Upper lobe of left lung (tissue), 4 donors: ENCODE results near the gene POLN.

ENCODE experiments used
- CTCF ChIP-seq, 6 experiments: fragments of 450-650 bp in 4 of 6; fragments of 200-600 bp in 2 of 6; sonication (generic) in 2 of 6; IDR thresholded peaks; one replicate each; pipeline ENCODE4 v1.5.1; 2016 to 2019; ENCODE audit warnings: antibody characterized with exemption in 6 of 6
- EP300 ChIP-seq, 4 donors: sonication (generic); formaldehyde crosslinking; IDR thresholded peaks; one replicate each; pipeline ENCODE4 v1.5.1; 2017; ENCODE audit warnings: antibody characterized with exemption in 4 of 4, control low read depth in 2 of 4
- POLR2A ChIP-seq, 4 donors: fragments of 450-650 bp; IDR thresholded peaks; one replicate each; pipeline ENCODE4 v1.5.1; 2016 to 2017; ENCODE audit warnings: antibody characterized with exemption in 4 of 4, mild to moderate bottlenecking in 2 of 4

DNA sequence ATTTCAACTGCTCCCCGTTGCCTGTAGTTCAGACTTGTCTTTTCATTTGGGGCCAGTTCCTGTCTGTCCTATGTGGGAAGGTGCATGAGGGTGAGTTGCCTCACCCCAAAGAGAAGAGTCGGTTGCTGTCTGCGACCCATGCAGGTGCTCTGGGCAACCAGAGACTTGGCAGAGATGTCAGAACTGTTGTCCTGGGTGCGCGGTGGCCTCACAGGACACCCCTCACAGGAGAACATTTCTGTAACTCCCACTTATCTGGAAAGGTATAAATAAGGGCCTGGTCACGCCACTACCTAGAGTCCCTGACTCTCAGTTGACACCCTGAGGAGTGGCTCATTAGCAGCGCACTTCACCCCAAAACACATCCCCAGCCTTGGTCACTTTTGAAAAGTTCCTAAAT lies 192.5 kb downstream of the POLN start:
- no peak for TF ChIP-seq CTCF (IDR thresholded peaks at IDR 0.05)
- TF ChIP-seq EP300 (IDR thresholded peaks at IDR 0.05): no peak
- TF ChIP-seq POLR2A (IDR thresholded peaks at IDR 0.05): no peak
